ENCODE data around the gene CIDEA. TPM values are rescaled to one million over a fixed set of nuclear protein-coding genes. Genes with fewer than 3 reads are reported as not detected.
"Not testable (repeated sequence)": the region's sequence is repeated elsewhere in the genome, so short reads cannot be mapped to it uniquely, and the experiment has no call there.

The CIDEA gene
- total RNA-seq, 1 experiment from 2014 or later, result 0.50 TPM

DNA sequence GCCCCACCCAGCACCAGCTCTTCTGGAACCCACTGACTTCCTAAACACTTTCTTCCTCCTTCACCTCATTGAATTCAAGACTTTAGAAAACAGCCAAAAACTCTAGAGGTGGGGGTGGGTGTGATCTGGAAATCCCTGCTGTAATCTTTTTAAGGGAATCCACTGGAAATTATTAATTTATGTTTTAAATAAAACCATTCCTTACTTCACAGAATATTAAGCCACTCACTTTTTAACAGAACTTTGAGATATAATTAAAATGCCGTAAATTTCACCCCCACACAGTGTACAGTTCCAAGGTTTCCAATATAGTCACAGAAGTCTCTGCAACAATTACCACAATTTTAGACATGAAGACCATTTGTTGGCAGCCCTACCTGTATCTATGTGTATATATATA, 30.8 kb upstream of the CIDEA start:
- ATAC-seq, POLR2A ChIA-PET, H3K9me3 Mint-ChIP-seq: not testable (repeated sequence)

DNA sequence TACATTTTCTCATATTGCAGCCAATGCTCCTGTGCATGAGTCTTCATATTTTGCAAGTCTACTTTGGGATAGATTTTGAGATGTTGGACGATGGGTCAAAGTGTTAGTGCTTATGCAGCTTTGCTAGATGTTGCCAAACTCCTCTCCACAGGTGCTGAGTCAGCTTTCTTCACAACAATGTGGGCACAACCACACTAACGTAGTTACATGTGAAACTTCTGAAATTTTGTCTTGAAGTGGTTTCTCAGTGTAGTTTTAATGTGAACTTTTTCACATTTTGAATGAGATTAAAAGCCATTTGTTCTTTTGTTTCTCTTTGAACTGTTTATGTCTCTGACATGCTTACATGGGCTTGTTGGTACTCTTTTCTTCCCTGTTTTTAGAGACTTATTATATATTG, 27.4 kb upstream of the CIDEA start:
- H3K36me3 Mint-ChIP-seq; DNase-seq (ENCODE audit: low spot score); POLR2A ChIA-PET; H3K9me3 Mint-ChIP-seq; H3K4me3 Mint-ChIP-seq; CTCF ChIA-PET; ATAC-seq; H3K27me3 Mint-ChIP-seq (ENCODE audit: low read depth); H3K4me1 Mint-ChIP-seq; H3K27ac Mint-ChIP-seq: not testable (repeated sequence)

More for the DNA sequence above, 30.8 kb upstream of the CIDEA start:
- H3K36me3 Mint-ChIP-seq; H3K27me3 Mint-ChIP-seq (ENCODE audit: low read depth); H3K4me1 Mint-ChIP-seq; H3K4me3 Mint-ChIP-seq; CTCF ChIA-PET; H3K27ac Mint-ChIP-seq; DNase-seq (ENCODE audit: low spot score): not testable (repeated sequence)

DNA sequence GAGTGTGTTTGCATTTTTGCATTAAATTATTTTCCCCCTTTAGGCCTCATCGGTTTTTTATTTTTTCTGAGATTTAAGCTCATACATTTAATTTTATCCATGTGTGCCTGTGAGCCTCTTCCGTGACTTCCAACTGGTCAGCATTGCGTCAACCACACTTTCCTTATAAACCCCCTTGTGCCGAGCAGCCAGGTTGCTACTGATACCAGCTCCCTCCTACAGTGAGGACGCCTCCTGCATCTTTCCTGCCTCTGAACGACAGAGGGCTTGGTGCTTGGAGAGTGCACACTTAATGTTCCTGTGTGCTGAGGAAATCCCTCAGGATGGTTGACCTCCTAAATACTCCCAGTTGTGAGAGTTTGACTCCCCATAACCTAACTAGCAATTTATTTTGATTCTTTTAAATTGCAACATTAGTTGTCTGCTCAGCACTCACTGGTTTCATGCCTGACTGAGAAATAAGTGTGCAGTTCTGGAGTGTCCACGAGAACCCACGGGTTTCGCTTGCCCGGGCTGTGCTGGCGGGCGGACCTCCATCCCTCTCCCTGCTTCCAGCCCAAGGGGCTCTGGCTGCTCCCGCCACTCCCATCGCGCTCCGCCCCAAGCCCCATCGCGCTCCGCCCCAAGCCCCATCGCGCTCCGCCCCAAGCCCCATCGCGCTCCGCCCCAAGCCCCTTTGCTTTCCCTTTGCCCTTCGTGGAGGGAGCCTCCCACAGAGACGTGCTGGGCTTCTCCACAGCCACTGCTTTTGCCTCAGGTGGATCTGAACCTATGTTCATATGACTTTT, 26.6 kb upstream of the CIDEA start:
- peak; percentile 80 for ATAC-seq
- H3K27ac Mint-ChIP-seq; DNase-seq (ENCODE audit: low spot score); H3K9me3 Mint-ChIP-seq; H3K4me3 Mint-ChIP-seq; H3K4me1 Mint-ChIP-seq; CTCF ChIA-PET; POLR2A ChIA-PET; H3K36me3 Mint-ChIP-seq; H3K27me3 Mint-ChIP-seq (ENCODE audit: low read depth): not testable (repeated sequence)

DNA sequence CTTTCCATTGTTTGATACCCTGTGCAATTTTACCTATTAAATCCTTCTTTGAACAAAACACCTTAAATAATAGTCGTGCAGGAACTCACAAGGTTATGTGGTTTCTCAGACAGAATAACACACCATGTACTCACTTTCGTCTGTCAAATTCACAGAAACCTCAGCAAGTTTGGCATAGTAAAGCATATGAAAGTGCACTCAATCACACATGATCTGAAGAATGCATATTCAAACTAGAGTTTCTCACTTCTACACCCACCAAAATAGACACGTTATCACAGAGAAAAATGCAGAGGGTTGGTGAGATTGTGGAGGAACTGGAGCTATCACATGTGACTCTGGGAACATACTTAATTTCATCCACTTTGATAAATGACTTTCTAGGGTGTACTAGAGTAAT, 25.9 kb upstream of the CIDEA start:
- not testable (repeated sequence) for ATAC-seq

DNA sequence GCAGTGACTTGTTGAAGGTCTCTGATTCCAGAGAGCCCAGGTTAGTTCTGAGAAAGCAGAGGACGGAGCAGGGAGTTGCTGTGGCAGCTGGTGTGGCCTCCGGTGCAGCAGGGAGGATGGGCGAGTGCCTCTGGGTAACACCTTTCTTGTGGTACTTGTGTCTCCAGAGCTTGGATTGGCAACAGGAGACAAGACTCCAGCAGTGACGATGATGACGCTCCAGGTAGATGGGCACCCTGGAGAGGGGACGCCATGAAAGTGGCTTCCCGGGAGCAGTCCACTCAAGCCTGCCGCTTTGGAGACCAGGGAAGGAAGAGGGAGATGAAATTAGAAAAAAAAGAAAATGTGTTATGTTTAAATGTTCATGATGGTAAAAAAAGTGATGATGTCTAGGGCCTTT, 23.6 kb upstream of the CIDEA start:
- DNase-seq (ENCODE audit: low spot score); H3K4me3 Mint-ChIP-seq; H3K27ac Mint-ChIP-seq; H3K4me1 Mint-ChIP-seq; H3K27me3 Mint-ChIP-seq (ENCODE audit: low read depth); POLR2A ChIA-PET; H3K36me3 Mint-ChIP-seq; ATAC-seq: not testable (repeated sequence)
- CTCF ChIA-PET, result interaction anchor here (0.6 kb wide), 1 partner anchor 488 kb away, joined by 3 read pairs; no protein-coding TSS in a partner anchor
- H3K9me3 Mint-ChIP-seq, result peaks cover 13% of the 10 kb centered on the region

More for the DNA sequence above, 25.9 kb upstream of the CIDEA start:
- H3K4me3 Mint-ChIP-seq; H3K36me3 Mint-ChIP-seq; H3K27me3 Mint-ChIP-seq (ENCODE audit: low read depth); H3K9me3 Mint-ChIP-seq; DNase-seq (ENCODE audit: low spot score); CTCF ChIA-PET; H3K27ac Mint-ChIP-seq; H3K4me1 Mint-ChIP-seq; POLR2A ChIA-PET: not testable (repeated sequence)

DNA sequence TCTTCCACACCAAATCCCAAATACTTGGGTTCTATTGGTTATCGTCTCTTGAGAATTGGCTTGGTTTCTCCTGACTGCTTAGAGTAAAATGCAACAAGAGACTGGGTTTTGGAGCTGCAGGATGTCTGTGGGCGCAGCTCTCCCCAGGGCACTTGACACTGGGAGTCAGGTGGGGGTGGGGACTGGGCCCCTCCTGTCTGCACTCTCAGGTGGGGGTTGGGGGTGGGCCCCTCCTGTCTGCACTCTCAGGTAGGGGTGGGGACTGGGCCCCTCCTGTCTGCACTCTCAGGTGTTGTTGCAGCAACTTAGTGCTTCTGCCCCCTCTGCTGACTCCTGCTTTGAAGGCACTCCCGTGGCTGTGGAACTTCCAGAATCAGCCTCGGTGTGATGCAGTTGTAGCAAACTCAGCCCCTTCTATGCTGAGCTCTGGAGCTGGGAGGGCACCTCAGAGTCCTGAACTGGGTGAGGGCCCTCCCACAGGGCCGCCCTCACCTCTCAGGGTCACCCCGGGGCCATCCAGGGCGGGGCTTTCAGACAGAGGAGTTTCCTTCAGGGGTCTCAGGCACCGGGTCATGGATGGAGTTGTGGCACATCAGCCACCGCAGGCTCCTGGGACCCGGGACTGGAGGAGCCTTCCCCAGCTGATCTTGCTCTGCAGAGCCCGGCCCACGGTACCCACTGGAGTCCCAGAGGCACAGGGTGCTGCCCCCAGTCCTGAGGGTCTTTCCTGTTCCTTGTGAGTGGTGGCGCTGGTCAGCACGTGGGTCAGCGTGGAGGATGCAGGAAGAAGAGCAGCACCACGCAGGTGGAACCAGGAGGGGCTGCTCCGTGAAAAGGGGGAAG, 22.9 kb upstream of the CIDEA start:
- Mint-ChIP-seq H3K36me3 (no peaks in the 10 kb centered on the region), H3K27me3 (ENCODE audit: low read depth) (peaks cover 6% of the 10 kb centered on the region), H3K9me3 (peaks cover 18% of the 10 kb centered on the region), H3K27ac (no peak overlapping the region), H3K4me3 (no peak overlapping the region), H3K4me1 (no peaks in the 10 kb centered on the region)
- ATAC-seq, result no peak
- POLR2A ChIA-PET, result interaction anchor here (0.5 kb wide), 1 partner anchor 257 kb away, joined by 3 read pairs; no protein-coding TSS in a partner anchor
- CTCF ChIA-PET, result interaction anchor here (0.5 to 2.2 kb wide), 3 partner anchors 41 to 488 kb away, joined by 3 to 9 read pairs (median 3); no protein-coding TSS in a partner anchor
- no peak for DNase-seq (ENCODE audit: low spot score)
- TF ChIP-seq ZNF219 (CRISPR knock-in tag; IDR thresholded peaks at IDR 0.05; ENCODE audit: borderline replicate concordance) (no peak), JUN (CRISPR knock-in tag; IDR thresholded peaks at IDR 0.05) (no peak), TCF7 (CRISPR knock-in tag; IDR thresholded peaks at IDR 0.05; ENCODE audit: low read depth) (no peak), NFYB (CRISPR knock-in tag; conservative IDR thresholded peaks at IDR 0.05; ENCODE audit: low read depth) (no peak), ZNF138 (CRISPR knock-in tag; conservative IDR thresholded peaks at IDR 0.05) (no peak), ZNF396 (CRISPR knock-in tag; IDR thresholded peaks at IDR 0.05; ENCODE audit: borderline replicate concordance) (no peak), NFE2L1 (CRISPR knock-in tag; IDR thresholded peaks at IDR 0.05) (no peak), PRRX2 (CRISPR knock-in tag; IDR thresholded peaks at IDR 0.05) (no peak), CREB1 (CRISPR knock-in tag; IDR thresholded peaks at IDR 0.05) (no peak), SMAD4 (CRISPR knock-in tag; IDR thresholded peaks at IDR 0.05) (no peak)
- TF ChIP-seq, protein P1, sequence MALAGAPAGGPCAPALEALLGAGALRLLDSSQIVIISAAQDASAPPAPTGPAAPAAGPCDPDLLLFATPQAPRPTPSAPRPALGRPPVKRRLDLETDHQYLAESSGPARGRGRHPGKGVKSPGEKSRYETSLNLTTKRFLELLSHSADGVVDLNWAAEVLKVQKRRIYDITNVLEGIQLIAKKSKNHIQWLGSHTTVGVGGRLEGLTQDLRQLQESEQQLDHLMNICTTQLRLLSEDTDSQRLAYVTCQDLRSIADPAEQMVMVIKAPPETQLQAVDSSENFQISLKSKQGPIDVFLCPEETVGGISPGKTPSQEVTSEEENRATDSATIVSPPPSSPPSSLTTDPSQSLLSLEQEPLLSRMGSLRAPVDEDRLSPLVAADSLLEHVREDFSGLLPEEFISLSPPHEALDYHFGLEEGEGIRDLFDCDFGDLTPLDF (CRISPR knock-in tag; IDR thresholded peaks at IDR 0.05), result no peak
- TF ChIP-seq, protein P2, sequence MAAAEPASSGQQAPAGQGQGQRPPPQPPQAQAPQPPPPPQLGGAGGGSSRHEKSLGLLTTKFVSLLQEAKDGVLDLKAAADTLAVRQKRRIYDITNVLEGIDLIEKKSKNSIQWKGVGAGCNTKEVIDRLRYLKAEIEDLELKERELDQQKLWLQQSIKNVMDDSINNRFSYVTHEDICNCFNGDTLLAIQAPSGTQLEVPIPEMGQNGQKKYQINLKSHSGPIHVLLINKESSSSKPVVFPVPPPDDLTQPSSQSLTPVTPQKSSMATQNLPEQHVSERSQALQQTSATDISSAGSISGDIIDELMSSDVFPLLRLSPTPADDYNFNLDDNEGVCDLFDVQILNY (CRISPR knock-in tag; IDR thresholded peaks at IDR 0.05), result no peak
- TF ChIP-seq, protein P3, sequence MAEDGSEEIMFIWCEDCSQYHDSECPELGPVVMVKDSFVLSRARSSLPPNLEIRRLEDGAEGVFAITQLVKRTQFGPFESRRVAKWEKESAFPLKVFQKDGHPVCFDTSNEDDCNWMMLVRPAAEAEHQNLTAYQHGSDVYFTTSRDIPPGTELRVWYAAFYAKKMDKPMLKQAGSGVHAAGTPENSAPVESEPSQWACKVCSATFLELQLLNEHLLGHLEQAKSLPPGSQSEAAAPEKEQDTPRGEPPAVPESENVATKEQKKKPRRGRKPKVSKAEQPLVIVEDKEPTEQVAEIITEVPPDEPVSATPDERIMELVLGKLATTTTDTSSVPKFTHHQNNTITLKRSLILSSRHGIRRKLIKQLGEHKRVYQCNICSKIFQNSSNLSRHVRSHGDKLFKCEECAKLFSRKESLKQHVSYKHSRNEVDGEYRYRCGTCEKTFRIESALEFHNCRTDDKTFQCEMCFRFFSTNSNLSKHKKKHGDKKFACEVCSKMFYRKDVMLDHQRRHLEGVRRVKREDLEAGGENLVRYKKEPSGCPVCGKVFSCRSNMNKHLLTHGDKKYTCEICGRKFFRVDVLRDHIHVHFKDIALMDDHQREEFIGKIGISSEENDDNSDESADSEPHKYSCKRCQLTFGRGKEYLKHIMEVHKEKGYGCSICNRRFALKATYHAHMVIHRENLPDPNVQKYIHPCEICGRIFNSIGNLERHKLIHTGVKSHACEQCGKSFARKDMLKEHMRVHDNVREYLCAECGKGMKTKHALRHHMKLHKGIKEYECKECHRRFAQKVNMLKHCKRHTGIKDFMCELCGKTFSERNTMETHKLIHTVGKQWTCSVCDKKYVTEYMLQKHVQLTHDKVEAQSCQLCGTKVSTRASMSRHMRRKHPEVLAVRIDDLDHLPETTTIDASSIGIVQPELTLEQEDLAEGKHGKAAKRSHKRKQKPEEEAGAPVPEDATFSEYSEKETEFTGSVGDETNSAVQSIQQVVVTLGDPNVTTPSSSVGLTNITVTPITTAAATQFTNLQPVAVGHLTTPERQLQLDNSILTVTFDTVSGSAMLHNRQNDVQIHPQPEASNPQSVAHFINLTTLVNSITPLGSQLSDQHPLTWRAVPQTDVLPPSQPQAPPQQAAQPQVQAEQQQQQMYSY (CRISPR knock-in tag; IDR thresholded peaks at IDR 0.05), result no peak
- TF ChIP-seq, protein P4, sequence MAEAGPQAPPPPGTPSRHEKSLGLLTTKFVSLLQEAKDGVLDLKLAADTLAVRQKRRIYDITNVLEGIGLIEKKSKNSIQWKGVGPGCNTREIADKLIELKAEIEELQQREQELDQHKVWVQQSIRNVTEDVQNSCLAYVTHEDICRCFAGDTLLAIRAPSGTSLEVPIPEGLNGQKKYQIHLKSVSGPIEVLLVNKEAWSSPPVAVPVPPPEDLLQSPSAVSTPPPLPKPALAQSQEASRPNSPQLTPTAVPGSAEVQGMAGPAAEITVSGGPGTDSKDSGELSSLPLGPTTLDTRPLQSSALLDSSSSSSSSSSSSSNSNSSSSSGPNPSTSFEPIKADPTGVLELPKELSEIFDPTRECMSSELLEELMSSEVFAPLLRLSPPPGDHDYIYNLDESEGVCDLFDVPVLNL (CRISPR knock-in tag; IDR thresholded peaks at IDR 0.05; ENCODE audit: borderline replicate concordance, low read depth), result no peak
